SJSA1 (cell line): ENCODE data around the gene PLEKHA7. TPM values are rescaled to one million over a fixed set of nuclear protein-coding genes. Genes with fewer than 3 reads are reported as not detected.

ENCODE experiments used
- DNase-seq, 2 experiments: peaks; one replicate each; pipeline ENCODE4 v3.0.0-alpha.2; 2015 to 2020; ENCODE audit warnings: low spot score in 2 of 2, low read depth in 1 of 2
- H3K27ac ChIP-seq: fragments of 250-450 bp; sonication (Bioruptor Pico); 2 replicates; pipeline ENCODE4 v1.5.1; 2020; ENCODE audit warnings: mild to moderate bottlenecking, moderate library complexity
- H3K27me3 ChIP-seq: fragments of 250-450 bp; sonication (Bioruptor Pico); replicated peaks from 2 replicates; pipeline ENCODE4 v1.5.1; 2020; ENCODE audit warnings: mild to moderate bottlenecking, moderate library complexity
- H3K36me3 ChIP-seq: fragments of 250-450 bp; sonication (Bioruptor Pico); 2 replicates; pipeline ENCODE4 v1.5.1; 2020; ENCODE audit warnings: mild to moderate bottlenecking
- H3K4me1 ChIP-seq: fragments of 250-450 bp; sonication (Bioruptor Pico); replicated peaks from 2 replicates; pipeline ENCODE4 v1.6.1; 2021; ENCODE audit warnings: mild to moderate bottlenecking
- H3K4me3 ChIP-seq: fragments of 250-450 bp; sonication (Bioruptor Pico); 2 replicates; pipeline ENCODE4 v1.5.1; 2020; ENCODE audit warnings: mild to moderate bottlenecking
- H3K9me3 ChIP-seq: fragments of 250-450 bp; sonication (Bioruptor Pico); replicated peaks from 2 replicates; pipeline ENCODE4 v1.5.1; 2020; ENCODE audit warnings: mild to moderate bottlenecking
- total RNA-seq: library from RNA; depleted of rRNA; stranded (reverse); fragments of >200 nt; shearing (Covaris generic); gene quantifications from 2 replicates; pipeline ENCODE4 v1.2.3, GENCODE V29; 2014; rRNA removed

Gene PLEKHA7
- total RNA-seq, 1 experiment from 2014 or later: not detected

- DNase-seq: no peak
- Histone ChIP-seq H3K9me3 (no peaks in the 10 kb centered on the region), H3K27me3 (no peaks in the 10 kb centered on the region), H3K27ac (no peak overlapping the region), H3K4me1 (no peaks in the 10 kb centered on the region), H3K36me3 (peaks cover 100% of the 10 kb centered on the region), H3K4me3 (no peak overlapping the region)
Measured at GRCh38 chr11:16749092-16749491, 265.1 kb downstream of the PLEKHA7 start.

GRCh38 chr11:16745950-16746605 is 268.1 kb downstream of the PLEKHA7 start:
- no peak overlapping the region for H3K4me3 ChIP-seq
- no peak overlapping the region for H3K27ac ChIP-seq
- no peak for DNase-seq
- H3K36me3 ChIP-seq: peaks cover 94% of the 10 kb centered on the region
- no peaks in the 10 kb centered on the region for H3K27me3 ChIP-seq
- no peaks in the 10 kb centered on the region for H3K4me1 ChIP-seq
- H3K9me3 ChIP-seq: no peaks in the 10 kb centered on the region

- Histone ChIP-seq H3K4me3 (no peak overlapping the region), H3K27me3 (no peaks in the 10 kb centered on the region)
Measured at GRCh38 chr11:16744128-16744725, 270.0 kb downstream of the PLEKHA7 start.

GRCh38 chr11:16743478-16743877 is 270.7 kb downstream of the PLEKHA7 start:
- Histone ChIP-seq H3K4me1 (peaks cover 7% of the 10 kb centered on the region; the same call in 1 of the 2 replicates), H3K4me3 (no peak overlapping the region), H3K27ac (no peak overlapping the region), H3K36me3 (peaks cover 89% of the 10 kb centered on the region), H3K27me3 (no peaks in the 10 kb centered on the region), H3K9me3 (no peaks in the 10 kb centered on the region)
- no peak for DNase-seq

More at GRCh38 chr11:16744128-16744725, 270.0 kb downstream of the PLEKHA7 start:
- H3K27ac ChIP-seq: no peak overlapping the region
- peaks cover 7% of the 10 kb centered on the region; the same call in 1 of the 2 replicates for H3K4me1 ChIP-seq
- H3K9me3 ChIP-seq: no peaks in the 10 kb centered on the region
- peaks cover 89% of the 10 kb centered on the region for H3K36me3 ChIP-seq
- DNase-seq: no peak

GRCh38 chr11:16741473-16741872 is 272.7 kb downstream of the PLEKHA7 start:
- no peak for DNase-seq
- Histone ChIP-seq H3K4me3 (no peak overlapping the region), H3K27ac (no peak overlapping the region), H3K36me3 (peaks cover 70% of the 10 kb centered on the region), H3K4me1 (peaks cover 12% of the 10 kb centered on the region), H3K27me3 (no peaks in the 10 kb centered on the region), H3K9me3 (no peaks in the 10 kb centered on the region)

- H3K4me1 ChIP-seq: peaks cover 12% of the 10 kb centered on the region
- no peaks in the 10 kb centered on the region for H3K9me3 ChIP-seq
- peak overlapping the region; percentile 94 for H3K27ac ChIP-seq
Measured at GRCh38 chr11:16738947-16739815, 275.0 kb downstream of the PLEKHA7 start.

GRCh38 chr11:16738193-16738946 is 275.8 kb downstream of the PLEKHA7 start, which contains the start of gene C11orf58:
C11orf58 (plus strand) TSS chr11:16738647; CDS start chr11:16738779, 132 bp downstream.
- H3K4me3 ChIP-seq: peak within 1 kb of the TSS; percentile 70
- peaks cover 12% of the 10 kb centered on the region for H3K4me1 ChIP-seq
- DNase-seq: peak; percentile 98 to 99
- peaks cover 44% of the 10 kb centered on the region for H3K36me3 ChIP-seq
- H3K27ac ChIP-seq: peak within 1 kb of the TSS; percentile 94
- H3K27me3 ChIP-seq: no peaks in the 10 kb centered on the region
- H3K9me3 ChIP-seq: no peaks in the 10 kb centered on the region

More at GRCh38 chr11:16738947-16739815, 275.0 kb downstream of the PLEKHA7 start:
- Histone ChIP-seq H3K27me3 (no peaks in the 10 kb centered on the region), H3K36me3 (peaks cover 47% of the 10 kb centered on the region), H3K4me3 (peak overlapping the region; percentile 70)
- no peak for DNase-seq

GRCh38 chr11:16737818-16738192 is 276.4 kb downstream of the PLEKHA7 start:
- Histone ChIP-seq H3K4me3 (peak overlapping the region; percentile 70), H3K9me3 (no peaks in the 10 kb centered on the region)

More at GRCh38 chr11:16737818-16738192, 276.4 kb downstream of the PLEKHA7 start:
- Histone ChIP-seq H3K27me3 (no peaks in the 10 kb centered on the region), H3K4me1 (peaks cover 12% of the 10 kb centered on the region), H3K36me3 (peaks cover 38% of the 10 kb centered on the region), H3K27ac (peak overlapping the region; percentile 94)
- DNase-seq: no peak

Other genes starting within 250 kb of the PLEKHA7 start
- gene RPS13, start 63.3 kb upstream of the PLEKHA7 start, total RNA-seq: 1,373 and 1,546 TPM in 2 replicates
- gene PIK3C2A, start 193.6 kb upstream of the PLEKHA7 start, total RNA-seq: 35.5 and 105 TPM in 2 replicates